HG02571 (cell line): ENCODE data around the gene ZNF747.

Experiments
- ATAC-seq: cut with Tn5 transposase; IDR thresholded peaks from one replicate; pipeline ENCODE4 v1.9.1; 2021; ENCODE audit warnings: mild to moderate bottlenecking, moderate library complexity; ENCODE audit not compliant: unreplicated experiment

The ZNF747 gene

GRCh38 chr16:30534368-30535105 lies at the start of gene ZNF747:
ZNF747 (minus strand) TSS chr16:30534858; CDS start chr16:30534679, 179 bp downstream.
- ATAC-seq, result peak; percentile 68

GRCh38 chr16:30582611-30583340 lies 48.1 kb upstream of the ZNF747 start:
- ATAC-seq, result no peak

- ATAC-seq, result no peak
Observed at GRCh38 chr16:30581457-30581856, 46.8 kb upstream of the ZNF747 start.

- no peak for ATAC-seq
Observed at GRCh38 chr16:30574678-30575077, 40.0 kb upstream of the ZNF747 start.

- ATAC-seq, result peak; percentile 67
Observed at GRCh38 chr16:30571445-30572322, 37.0 kb upstream of the ZNF747 start, which contains the start of gene ZNF688. ZNF688 (minus strand) TSS chr16:30571714; CDS start chr16:30571629, 85 bp downstream.

GRCh38 chr16:30570636-30571444 lies 36.2 kb upstream of the ZNF747 start:
- ATAC-seq, result no peak

- ATAC-seq, result no peak
Observed at GRCh38 chr16:30569746-30570635, 35.3 kb upstream of the ZNF747 start.

- ATAC-seq, result no peak
Observed at GRCh38 chr16:30569281-30569680, 34.6 kb upstream of the ZNF747 start.

- peak; percentile 30 for ATAC-seq
Observed at GRCh38 chr16:30567991-30568638, 33.5 kb upstream of the ZNF747 start.

- no peak for ATAC-seq
Observed at GRCh38 chr16:30567160-30567990, 32.7 kb upstream of the ZNF747 start.

GRCh38 chr16:30566531-30566930 lies 31.9 kb upstream of the ZNF747 start:
- no peak for ATAC-seq

- ATAC-seq, result no peak
Observed at GRCh38 chr16:30565984-30566383, 31.3 kb upstream of the ZNF747 start.

- no peak for ATAC-seq
Observed at GRCh38 chr16:30565526-30565925, 30.9 kb upstream of the ZNF747 start.

GRCh38 chr16:30562021-30562420 lies 27.4 kb upstream of the ZNF747 start:
- no peak for ATAC-seq

GRCh38 chr16:30561089-30561816 lies 26.6 kb upstream of the ZNF747 start:
- no peak for ATAC-seq

- no peak for ATAC-seq
Observed at GRCh38 chr16:30559690-30560089, 25.0 kb upstream of the ZNF747 start.

- no peak for ATAC-seq
Observed at GRCh38 chr16:30558789-30559377, 24.2 kb upstream of the ZNF747 start.
